WERI-Rb-1 (cell line): ENCODE measurements around the gene HYI.
"Not testable (repeated sequence)": the region's sequence is repeated elsewhere in the genome, so short reads cannot be mapped to it uniquely, and the experiment has no call there.

ENCODE experiments used
- DNase-seq: peaks from one replicate; pipeline ENCODE4 v3.0.0-alpha.2; 2020
- H3K27ac ChIP-seq: fragments of 250-450 bp; sonication (Bioruptor Pico); 2 replicates; pipeline ENCODE4 v1.5.1; 2020; ENCODE audit warnings: mild to moderate bottlenecking, moderate library complexity
- H3K27me3 ChIP-seq: fragments of 250-450 bp; sonication (Bioruptor Pico); 2 replicates; pipeline ENCODE4 v1.5.1; 2021; ENCODE audit warnings: mild to moderate bottlenecking, low read depth, moderate library complexity; ENCODE audit not compliant: insufficient read depth, severe bottlenecking
- H3K36me3 ChIP-seq: fragments of 250-450 bp; sonication (Bioruptor Pico); 2 replicates; pipeline ENCODE4 v1.5.1; 2020; ENCODE audit warnings: mild to moderate bottlenecking, moderate library complexity
- H3K4me3 ChIP-seq: 2 replicates; pipeline ENCODE4 v1.5.1; 2011; ENCODE audit warnings: low read depth, mild to moderate bottlenecking, control low read depth, low read length
- H3K9me3 ChIP-seq: fragments of 250-450 bp; sonication (Bioruptor Pico); 2 replicates; pipeline ENCODE4 v1.5.1; 2021; ENCODE audit warnings: mild to moderate bottlenecking, moderate library complexity; ENCODE audit not compliant: severe bottlenecking
- TF ChIP-seq, protein P1 (sequence below): IDR thresholded peaks from 2 replicates; pipeline ENCODE4 v1.5.1; 2011; ENCODE audit warnings: low read depth, mild to moderate bottlenecking, control low read depth, inconsistent platforms, low read length

The HYI gene, protein sequence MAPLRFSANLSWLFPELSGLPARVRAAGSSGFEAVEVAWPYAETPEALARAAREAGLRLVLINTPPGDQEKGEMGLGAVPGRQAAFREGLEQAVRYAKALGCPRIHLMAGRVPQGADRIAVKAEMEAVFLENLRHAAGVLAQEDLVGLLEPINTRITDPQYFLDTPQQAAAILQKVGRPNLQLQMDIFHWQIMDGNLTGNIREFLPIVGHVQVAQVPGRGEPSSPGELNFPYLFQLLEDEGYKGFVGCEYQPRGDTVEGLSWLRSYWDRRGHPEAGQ

DNA sequence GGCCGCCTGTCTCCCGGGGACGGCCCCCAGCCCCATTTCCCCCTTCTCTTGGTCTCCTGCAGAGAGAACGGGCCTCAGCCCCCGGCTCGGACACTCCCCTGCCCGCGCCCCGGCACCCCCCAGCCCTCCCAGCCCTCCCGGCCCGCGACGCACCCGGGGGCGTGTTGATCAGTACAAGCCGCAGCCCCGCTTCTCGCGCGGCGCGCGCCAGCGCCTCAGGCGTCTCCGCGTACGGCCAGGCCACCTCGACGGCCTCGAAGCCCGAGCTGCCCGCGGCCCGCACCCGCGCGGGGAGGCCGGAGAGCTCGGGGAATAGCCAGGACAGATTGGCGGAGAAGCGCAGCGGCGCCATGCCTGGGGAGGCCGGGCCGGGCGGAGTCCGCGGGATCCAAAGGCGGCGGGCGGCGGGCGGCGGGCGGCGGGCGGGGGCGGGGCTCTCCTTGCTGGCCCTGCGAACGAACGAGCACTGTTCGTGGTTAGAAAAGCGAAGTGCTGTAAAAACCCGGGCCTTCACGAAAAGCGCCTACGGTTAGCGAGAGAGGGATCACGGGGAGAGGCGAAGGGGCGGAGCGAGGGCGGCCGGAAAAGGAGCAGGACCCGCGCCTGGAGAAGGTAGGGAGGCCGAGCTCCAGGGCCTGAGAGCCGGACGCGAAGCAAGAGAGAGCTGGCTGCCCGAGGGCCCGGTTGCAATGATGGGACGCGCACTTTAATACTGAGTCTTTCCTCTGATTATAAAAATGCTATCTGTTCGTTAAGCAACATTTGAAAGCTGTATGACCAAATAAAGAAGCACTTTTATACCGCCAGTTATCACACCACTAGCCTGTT lies at the start of gene HYI:
HYI (minus strand) TSS at position 490 of the 828 bp plus-strand sequence; CDS start at position 352, 138 bp downstream.
- Histone ChIP-seq H3K27me3 (no peaks in the 10 kb centered on the region), H3K4me3 (peak within 1 kb of the TSS; percentile 76), H3K9me3 (no peaks in the 10 kb centered on the region), H3K36me3 (peaks cover 36% of the 10 kb centered on the region), H3K27ac (peak within 1 kb of the TSS; percentile 86)
- TF ChIP-seq, protein P1, sequence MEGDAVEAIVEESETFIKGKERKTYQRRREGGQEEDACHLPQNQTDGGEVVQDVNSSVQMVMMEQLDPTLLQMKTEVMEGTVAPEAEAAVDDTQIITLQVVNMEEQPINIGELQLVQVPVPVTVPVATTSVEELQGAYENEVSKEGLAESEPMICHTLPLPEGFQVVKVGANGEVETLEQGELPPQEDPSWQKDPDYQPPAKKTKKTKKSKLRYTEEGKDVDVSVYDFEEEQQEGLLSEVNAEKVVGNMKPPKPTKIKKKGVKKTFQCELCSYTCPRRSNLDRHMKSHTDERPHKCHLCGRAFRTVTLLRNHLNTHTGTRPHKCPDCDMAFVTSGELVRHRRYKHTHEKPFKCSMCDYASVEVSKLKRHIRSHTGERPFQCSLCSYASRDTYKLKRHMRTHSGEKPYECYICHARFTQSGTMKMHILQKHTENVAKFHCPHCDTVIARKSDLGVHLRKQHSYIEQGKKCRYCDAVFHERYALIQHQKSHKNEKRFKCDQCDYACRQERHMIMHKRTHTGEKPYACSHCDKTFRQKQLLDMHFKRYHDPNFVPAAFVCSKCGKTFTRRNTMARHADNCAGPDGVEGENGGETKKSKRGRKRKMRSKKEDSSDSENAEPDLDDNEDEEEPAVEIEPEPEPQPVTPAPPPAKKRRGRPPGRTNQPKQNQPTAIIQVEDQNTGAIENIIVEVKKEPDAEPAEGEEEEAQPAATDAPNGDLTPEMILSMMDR, result no peak
- peak; percentile 89 for DNase-seq

DNA sequence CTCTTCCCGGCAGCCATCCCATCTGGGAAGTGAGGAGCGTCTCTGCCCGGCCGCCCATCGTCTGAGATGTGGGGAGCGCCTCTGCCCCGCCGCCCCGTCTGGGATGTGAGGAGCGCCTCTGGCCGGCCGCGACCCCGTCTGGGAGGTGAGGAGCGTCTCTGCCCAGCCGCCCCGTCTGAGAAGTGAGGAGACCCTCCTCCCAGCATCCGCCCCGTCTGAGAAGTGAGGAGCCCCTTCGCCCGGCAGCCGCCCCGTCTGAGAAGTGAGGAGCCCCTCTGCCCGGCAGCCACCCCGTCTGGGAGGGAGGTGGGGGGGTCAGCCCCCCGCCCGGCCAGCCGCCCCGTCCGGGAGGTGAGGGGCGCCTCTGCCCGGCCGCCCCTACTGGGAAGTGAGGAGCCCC lies 48.1 kb upstream of the HYI start:
- not testable (repeated sequence) for H3K27ac ChIP-seq, H3K27me3 ChIP-seq, H3K4me3 ChIP-seq, DNase-seq, H3K9me3 ChIP-seq, H3K36me3 ChIP-seq

DNA sequence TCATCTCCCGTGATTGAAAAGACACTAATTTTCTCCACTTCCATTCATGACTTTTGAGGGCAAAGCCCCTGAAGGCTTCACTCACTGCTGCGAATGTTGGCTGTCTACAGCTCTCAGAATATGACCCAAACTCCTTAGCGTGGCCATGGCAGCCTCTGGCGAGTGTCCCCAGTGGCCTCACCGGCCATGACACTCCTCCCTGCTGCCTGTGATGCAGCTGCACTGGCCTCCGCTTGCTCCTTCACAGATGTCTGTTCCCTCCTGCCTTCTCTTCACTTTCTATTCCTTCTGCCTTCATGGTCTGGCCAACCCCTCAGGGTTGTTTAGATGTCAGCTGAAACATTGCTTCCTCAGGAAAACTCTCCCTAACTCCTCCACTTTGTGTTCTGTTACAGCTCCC lies 46.2 kb upstream of the HYI start:
- no peak for DNase-seq

DNA sequence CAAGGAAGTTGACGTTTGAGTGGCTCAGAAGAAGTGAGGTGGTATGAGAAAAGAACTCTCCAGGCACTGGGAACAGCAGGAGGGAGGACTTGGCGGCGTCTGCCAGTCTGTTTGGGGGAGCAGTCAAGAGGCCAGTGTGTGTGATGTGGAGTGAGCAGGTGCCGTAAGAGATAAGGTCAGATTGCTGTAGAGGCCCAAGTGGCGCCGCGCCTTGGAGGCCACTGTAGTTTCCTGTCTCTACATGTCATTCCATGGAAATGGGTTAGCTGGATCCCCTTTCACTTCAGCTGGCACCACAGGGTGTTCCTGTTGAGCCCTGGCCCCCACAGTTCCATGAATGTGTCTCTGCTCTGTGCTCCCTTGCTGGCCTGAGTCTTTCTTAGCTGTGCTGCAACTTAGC lies 41.5 kb upstream of the HYI start:
- Histone ChIP-seq H3K27me3 (no peaks in the 10 kb centered on the region), H3K36me3 (no peaks in the 10 kb centered on the region), H3K4me3 (no peak overlapping the region), H3K9me3 (no peaks in the 10 kb centered on the region), H3K27ac (no peak overlapping the region)
- TF ChIP-seq, protein P1, result no peak
- no peak for DNase-seq

More for the DNA sequence above, 46.2 kb upstream of the HYI start:
- H3K4me3 ChIP-seq, result no peak overlapping the region
- no peak overlapping the region for H3K27ac ChIP-seq
- TF ChIP-seq, protein P1, result 0 out of 2 replicates have a peak, but pooled peaks have one; percentile 1
- H3K36me3 ChIP-seq, result no peaks in the 10 kb centered on the region
- H3K9me3 ChIP-seq, result no peaks in the 10 kb centered on the region
- no peaks in the 10 kb centered on the region for H3K27me3 ChIP-seq

DNA sequence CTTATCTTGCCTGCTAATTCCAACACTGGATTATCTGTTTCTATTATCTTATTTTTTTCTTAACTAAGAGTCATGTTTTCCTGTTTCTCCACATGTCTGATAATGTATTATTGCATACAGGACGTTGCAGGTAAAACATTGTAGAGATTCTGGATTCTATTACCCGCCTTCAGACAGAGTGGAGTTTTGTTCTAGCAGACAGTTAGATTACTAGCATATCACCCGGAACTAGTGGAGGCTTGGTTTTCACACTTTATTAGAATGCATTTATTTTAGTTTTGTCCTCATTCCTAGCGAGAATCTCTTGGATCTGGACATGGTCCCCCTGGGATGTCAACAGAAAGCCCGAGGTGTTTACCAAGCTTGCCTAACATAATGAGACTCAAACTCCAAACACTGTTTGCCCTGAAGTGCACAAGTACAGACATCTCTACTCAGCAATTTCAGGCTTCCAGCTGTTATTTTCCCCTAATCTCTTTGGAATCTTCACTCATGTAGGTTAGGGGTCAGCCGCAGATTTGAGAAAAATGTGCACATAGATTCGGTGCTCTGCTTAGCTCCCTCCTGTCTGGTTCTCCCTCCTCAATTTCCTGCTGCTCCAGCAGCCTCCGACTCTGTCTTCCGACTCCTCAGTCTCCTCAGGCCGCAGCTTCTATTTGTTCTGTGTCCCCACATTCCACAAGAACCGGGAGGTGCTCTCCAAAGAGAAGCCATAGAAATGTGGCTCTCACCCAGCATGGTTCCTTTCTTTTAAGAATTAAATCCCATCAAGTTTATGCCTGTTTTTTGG lies 40.1 kb upstream of the HYI start:
- Histone ChIP-seq H3K9me3 (no peaks in the 10 kb centered on the region), H3K36me3 (no peaks in the 10 kb centered on the region), H3K27ac (no peak overlapping the region), H3K4me3 (no peak overlapping the region), H3K27me3 (no peaks in the 10 kb centered on the region)
- TF ChIP-seq, protein P1, result no peak
- no peak for DNase-seq

DNA sequence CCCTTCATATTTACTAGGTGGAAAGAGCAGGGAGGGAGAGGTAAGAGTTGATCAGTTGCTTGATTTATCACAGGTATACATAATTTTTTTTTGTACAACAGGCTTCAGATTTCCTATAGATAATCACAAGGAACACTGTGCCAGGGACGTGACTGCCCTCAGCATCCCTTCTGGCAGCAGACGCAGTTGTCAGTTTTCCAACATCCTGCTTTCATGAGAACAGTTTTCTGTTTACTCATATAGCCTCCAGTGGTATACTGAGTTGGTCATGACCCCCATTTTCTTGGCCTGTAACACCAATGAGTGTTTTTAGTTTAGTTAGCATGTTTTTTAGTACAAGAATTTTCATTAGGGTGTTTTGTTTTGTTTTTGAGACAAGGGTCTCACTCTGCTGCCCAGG lies 39.1 kb upstream of the HYI start:
- no peak overlapping the region for H3K27ac ChIP-seq
- no peaks in the 10 kb centered on the region for H3K27me3 ChIP-seq
- DNase-seq, result no peak
- peaks cover 3% of the 10 kb centered on the region for H3K9me3 ChIP-seq
- H3K36me3 ChIP-seq, result no peaks in the 10 kb centered on the region
- H3K4me3 ChIP-seq, result no peak overlapping the region
- TF ChIP-seq, protein P1, result no peak
